ENCODE data around the gene FMNL3.
"Not testable (repeated sequence)": the region's sequence is repeated elsewhere in the genome, so short reads cannot be mapped to it uniquely, and the experiment has no call there.

FMNL3 gene, protein sequence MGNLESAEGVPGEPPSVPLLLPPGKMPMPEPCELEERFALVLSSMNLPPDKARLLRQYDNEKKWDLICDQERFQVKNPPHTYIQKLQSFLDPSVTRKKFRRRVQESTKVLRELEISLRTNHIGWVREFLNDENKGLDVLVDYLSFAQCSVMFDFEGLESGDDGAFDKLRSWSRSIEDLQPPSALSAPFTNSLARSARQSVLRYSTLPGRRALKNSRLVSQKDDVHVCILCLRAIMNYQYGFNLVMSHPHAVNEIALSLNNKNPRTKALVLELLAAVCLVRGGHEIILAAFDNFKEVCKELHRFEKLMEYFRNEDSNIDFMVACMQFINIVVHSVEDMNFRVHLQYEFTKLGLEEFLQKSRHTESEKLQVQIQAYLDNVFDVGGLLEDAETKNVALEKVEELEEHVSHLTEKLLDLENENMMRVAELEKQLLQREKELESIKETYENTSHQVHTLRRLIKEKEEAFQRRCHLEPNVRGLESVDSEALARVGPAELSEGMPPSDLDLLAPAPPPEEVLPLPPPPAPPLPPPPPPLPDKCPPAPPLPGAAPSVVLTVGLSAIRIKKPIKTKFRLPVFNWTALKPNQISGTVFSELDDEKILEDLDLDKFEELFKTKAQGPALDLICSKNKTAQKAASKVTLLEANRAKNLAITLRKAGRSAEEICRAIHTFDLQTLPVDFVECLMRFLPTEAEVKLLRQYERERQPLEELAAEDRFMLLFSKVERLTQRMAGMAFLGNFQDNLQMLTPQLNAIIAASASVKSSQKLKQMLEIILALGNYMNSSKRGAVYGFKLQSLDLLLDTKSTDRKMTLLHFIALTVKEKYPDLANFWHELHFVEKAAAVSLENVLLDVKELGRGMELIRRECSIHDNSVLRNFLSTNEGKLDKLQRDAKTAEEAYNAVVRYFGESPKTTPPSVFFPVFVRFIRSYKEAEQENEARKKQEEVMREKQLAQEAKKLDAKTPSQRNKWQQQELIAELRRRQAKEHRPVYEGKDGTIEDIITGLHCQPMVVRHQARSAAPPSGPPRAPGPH

GRCh38 chr12:49707128-49707811, at the start of gene FMNL3:
Gene FMNL3 (minus strand): TSS chr12:49707405. CDS start chr12:49707180, 225 bp downstream.
- FAIRE-seq (peak; percentile 68), DNase-seq (ENCODE audit: low spot score) (peak; percentile 99)

GRCh38 chr12:49750996-49751393, 43.8 kb upstream of the FMNL3 start:
- DNase-seq (ENCODE audit: low spot score) (no peak), FAIRE-seq (no peak)

DNA sequence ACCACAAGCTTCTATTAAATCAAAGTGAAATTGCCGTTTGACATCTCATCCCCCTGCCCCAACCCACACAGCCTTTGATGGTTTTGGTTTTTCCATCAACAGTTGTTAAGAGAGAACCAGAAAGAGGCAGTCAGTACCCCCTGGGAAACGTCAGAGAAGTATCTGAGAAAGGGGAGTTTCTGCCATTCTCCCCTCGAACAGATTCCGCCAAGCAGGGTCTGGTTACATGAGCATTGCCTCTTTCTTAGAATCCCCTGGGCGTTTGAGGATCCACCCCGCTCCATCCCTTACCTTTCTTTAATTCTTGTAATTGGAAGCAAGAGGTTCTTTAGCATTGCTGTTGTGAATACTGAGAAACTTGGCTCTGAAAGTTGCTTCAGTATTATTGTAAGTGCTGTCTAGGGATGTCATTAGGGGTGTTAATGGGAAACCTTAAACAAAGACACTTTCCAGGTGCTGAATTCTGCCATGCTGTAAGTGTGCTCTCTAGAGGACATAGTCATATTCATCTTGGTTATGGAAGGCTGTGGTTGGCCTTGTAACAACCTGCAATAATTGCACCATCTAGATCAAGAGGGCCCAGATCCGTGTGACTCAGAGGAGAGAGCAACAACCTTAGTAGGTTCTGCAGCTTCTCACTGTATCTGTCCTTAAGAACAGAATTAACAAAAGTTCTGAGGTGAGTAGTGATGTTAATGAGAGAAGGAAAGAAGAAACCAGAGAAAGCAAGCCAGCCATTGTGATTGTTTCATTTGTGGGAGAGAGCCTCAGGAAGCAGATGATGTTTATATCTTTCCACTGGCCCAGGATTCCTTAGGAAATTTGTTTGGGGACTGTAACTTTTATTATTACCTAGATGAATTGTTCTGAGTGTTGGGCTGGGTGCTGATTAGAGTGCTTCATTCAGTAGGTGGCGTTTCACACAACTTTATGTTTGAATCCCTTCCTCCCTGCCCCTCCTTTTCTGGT, 43.1 kb upstream of the FMNL3 start:
- no peak for FAIRE-seq
- DNase-seq (ENCODE audit: low spot score): no peak

DNA sequence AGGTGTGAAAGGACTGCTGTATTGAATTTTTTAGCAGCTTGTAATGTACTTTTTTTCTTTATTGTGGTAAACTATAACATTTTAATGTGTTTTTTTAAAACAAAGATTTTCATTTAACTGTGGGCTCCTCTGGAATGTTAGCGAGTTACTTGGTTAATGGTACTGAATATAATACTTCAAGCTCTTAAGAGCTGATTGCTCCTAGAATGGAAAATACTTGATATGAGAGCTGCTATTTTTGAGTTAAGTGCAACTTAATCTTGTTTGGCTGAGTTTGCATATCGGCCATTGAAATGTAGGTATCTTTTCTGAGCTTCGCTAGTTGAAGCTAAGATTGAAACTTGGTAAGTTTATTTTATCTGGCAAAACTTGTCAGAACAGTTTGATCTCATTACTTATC, 41.6 kb upstream of the FMNL3 start:
- FAIRE-seq: no peak
- no peak for DNase-seq (ENCODE audit: low spot score)

DNA sequence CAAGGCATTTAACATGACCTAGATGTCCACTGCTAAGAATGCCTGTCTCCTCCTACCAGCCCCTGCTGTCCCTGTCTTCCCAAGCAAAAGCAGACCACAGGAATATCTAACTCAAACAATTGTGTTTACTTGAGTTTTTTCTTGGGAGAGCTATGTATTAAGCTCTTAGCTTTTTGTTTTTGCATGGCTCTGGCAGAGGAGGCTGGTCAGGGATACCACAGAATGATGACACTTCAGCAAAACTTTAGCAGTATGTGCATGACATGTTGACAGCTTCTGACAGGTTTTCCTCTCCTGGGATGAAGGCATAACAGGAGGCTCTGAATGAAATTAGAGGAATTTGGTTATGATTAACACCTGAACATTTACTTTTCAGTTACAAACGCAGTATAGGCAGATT, 41.1 kb upstream of the FMNL3 start:
- DNase-seq (ENCODE audit: low spot score) (no peak), FAIRE-seq (no peak)

- DNase-seq (ENCODE audit: low spot score) (no peak), FAIRE-seq (no peak)
These were observed 37.2 kb upstream of the FMNL3 start for GRCh38 chr12:49744363-49744885.

DNA sequence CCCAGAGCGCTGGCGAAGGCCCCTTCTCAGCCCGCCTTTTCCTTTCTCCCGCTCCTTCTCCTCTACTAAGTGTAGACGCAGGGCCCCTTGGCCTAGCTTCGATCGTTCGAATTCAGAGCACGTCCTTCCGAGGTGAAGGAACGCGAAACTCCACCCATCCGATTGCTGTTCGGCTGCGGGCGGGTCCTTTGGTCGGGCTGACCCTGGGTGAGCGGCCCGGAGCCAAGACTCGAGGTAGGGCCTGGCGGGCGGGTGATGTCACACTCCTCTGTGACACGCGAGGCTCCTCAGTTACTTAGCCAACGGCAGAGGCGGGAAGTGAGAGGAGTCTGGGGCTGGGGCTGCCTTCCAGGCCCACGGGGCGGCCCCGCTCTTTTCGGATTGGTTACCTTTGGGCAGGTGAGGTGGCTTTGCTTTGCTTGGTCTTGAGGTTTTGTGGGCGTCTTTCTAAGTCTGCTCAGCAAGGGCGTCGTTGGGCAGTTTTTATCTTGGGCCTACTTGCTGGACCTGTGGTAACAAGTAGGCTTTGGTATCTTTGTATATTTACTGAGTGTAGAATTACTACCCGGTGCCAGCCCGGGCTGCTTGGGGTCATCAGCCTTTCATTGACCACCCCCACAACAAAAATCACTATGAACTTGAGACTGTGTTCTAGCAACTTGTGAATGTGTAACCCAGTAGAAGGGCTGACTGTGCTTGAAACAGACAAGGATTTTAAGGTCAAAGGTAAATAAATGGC, 34.8 kb upstream of the FMNL3 start:
- no peak for FAIRE-seq
- peak; percentile 76 for DNase-seq (ENCODE audit: low spot score)

GRCh38 chr12:49740930-49741881, 34.0 kb upstream of the FMNL3 start, which contains the start of gene TMBIM6:
Gene TMBIM6 (plus strand): TSS chr12:49741557. CDS start chr12:49752494, 10,937 bp downstream.
- FAIRE-seq: peak; percentile 86
- peak; percentile 98 for DNase-seq (ENCODE audit: low spot score)

- FAIRE-seq; DNase-seq (ENCODE audit: low spot score): not testable (repeated sequence)
These were observed 33.1 kb upstream of the FMNL3 start for GRCh38 chr12:49740277-49740676.

GRCh38 chr12:49738721-49739120, 31.5 kb upstream of the FMNL3 start:
- FAIRE-seq; DNase-seq (ENCODE audit: low spot score): not testable (repeated sequence)

DNA sequence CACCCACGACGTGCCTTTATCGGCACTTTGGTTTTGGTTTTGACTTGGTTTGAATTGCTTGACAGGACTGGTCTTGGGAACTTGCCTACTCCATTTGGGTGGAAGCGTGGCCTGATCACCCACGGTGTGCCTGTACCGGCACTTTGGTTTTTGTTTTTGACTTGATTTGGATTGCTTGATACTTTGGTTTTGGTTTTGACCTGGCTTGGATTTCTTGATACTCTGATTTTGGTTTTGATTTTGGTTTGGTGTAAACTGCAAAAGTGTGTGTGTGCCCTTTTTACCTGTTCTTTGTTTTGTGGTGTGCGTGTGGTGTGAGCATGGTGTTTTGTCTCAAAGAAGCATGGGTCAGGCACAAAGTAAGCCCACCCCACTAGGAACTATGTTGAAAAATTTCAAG, 27.7 kb upstream of the FMNL3 start:
- FAIRE-seq; DNase-seq (ENCODE audit: low spot score): not testable (repeated sequence)

DNA sequence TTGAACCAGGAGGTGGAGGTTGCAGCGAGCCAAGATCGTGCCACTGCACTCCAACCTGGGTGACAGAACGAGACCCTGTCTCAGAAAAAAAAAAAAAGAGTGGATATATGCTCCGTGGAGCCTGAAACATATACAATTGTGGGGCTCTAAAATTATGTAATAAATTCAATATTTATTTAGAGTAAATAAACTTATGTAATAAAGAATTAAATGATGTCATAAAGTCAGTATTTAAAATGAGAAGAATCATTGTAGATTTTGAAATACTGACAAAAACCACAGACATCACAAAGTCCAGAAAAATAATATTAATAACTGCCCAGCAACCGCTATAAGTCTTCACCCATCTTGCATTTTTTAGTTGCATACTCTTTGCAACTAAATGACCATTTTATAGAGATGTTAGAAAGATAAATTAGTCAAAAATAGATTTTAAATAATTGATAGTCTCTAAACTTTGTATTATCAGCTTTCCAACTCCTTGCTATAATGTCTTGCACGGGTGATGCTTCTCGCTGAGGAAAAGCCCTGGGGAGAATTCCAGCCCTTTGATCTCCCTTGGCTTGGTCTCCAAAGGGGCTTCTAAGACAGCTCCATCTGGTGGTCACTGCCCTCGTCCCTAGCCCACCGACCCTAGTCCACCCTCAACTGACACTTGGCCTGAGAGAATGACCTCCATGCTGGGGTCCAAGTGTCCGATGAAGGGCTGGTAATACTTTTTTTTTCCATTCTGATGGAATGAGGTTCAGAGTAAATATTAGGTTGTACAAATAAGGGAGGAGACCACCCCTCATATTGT, 26.2 kb upstream of the FMNL3 start:
- no peak for FAIRE-seq
- DNase-seq (ENCODE audit: low spot score): no peak

DNA sequence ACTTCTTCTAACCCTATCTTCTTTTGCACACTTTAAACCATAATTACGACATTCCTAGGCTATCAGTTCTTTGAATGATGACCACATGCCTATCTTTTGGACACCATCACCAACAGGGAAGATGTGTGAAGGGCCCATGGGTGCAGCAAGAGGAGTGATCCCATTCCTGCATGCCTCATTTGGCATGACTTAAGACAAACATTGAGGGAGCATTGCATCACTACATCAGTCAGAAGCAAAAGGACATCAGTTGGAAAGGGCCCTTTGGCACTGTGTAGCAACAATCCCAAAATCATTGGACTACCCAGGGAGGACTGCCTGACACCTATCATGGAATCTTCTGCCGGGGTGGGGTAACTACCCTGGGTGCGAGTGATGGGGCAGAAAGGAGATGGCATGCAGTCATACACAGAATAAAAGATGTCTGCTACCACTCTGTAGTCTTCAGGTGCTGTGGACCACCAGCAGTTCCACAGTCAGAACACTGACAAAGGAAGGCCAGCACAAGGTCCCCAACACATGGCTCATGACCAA, 23.4 kb upstream of the FMNL3 start:
- FAIRE-seq (no peak), DNase-seq (ENCODE audit: low spot score) (no peak)

GRCh38 chr12:49730050-49730449, 22.8 kb upstream of the FMNL3 start:
- no peak for FAIRE-seq
- no peak for DNase-seq (ENCODE audit: low spot score)

DNA sequence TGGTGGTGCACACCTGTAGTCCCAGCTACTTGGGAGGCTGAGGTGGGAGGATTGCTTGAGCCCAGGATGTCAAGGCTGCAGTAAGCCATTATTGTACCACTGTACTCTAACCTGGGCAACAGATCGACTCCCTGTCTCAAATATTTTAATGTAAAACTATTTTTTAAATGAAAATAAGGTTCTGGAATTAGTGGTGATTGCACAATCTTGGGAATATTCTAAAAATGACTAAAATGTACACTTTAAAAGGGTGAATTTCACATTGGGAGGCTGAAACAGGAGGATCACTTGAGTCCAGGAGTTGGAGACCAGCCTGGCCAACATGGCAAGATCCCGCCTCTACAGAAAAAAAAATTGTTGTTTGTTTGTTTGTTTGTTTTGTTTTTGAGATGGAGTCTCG, 21.2 kb upstream of the FMNL3 start:
- DNase-seq (ENCODE audit: low spot score) (no peak), FAIRE-seq (no peak)

- not testable (repeated sequence) for FAIRE-seq
These were observed 14.2 kb upstream of the FMNL3 start for GRCh38 chr12:49721355-49721754.

DNA sequence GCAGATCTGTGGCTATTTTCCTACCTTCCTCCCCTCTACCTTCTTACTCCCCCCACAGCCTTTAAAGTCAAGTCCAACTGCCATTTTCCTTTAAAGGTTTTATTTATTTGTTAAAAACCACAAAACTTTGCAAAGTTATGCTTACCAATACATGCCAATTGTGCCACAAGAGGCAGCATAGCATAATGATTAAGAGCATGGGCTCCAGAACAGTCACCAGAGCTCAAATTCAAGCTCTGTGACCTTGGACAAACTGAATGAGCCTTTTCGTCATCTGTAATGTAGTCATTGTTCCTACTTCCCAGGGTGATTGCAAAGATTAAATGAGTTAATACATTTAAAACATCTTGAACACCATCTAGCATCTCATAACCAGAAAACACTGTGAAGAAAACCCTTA, 13.0 kb upstream of the FMNL3 start:
- no peak for FAIRE-seq
- DNase-seq (ENCODE audit: low spot score): no peak

More at GRCh38 chr12:49721355-49721754, 14.2 kb upstream of the FMNL3 start:
- DNase-seq (ENCODE audit: low spot score): not testable (repeated sequence)
